HG02840 (cell line): Measurements from ENCODE around the gene ALDH3A1.

Experiments
- ATAC-seq: cut with Tn5 transposase; IDR thresholded peaks from one replicate; pipeline ENCODE4 v1.9.1; 2021; ENCODE audit warnings: mild to moderate bottlenecking, moderate library complexity, moderate number of reproducible peaks; ENCODE audit not compliant: unreplicated experiment, low FRiP score

Gene ALDH3A1

GRCh38 chr17:19760746-19761145, 12.6 kb upstream of the ALDH3A1 start:
- no peak for ATAC-seq

- no peak for ATAC-seq
These were observed 11.8 kb upstream of the ALDH3A1 start for GRCh38 chr17:19759568-19760549.

- ATAC-seq = no peak
These were observed 9.6 kb upstream of the ALDH3A1 start for GRCh38 chr17:19757536-19758180.

GRCh38 chr17:19756546-19756945, 8.4 kb upstream of the ALDH3A1 start:
- ATAC-seq = no peak

- no peak for ATAC-seq
These were observed 7.9 kb upstream of the ALDH3A1 start for GRCh38 chr17:19755821-19756510.

- no peak for ATAC-seq
These were observed 7.3 kb upstream of the ALDH3A1 start for GRCh38 chr17:19755392-19755791.

- no peak for ATAC-seq
These were observed 5.8 kb upstream of the ALDH3A1 start for GRCh38 chr17:19753661-19754463.

GRCh38 chr17:19753051-19753509, 5.0 kb upstream of the ALDH3A1 start:
- no peak for ATAC-seq

GRCh38 chr17:19752216-19753050, 4.3 kb upstream of the ALDH3A1 start:
- ATAC-seq = no peak

GRCh38 chr17:19750835-19751234, 2.7 kb upstream of the ALDH3A1 start:
- no peak for ATAC-seq

GRCh38 chr17:19750020-19750572, 2.0 kb upstream of the ALDH3A1 start:
- no peak for ATAC-seq

- ATAC-seq = no peak
These were observed 702 bp upstream of the ALDH3A1 start for GRCh38 chr17:19748807-19749193.

GRCh38 chr17:19747159-19747719, 859 bp downstream of the ALDH3A1 start:
- ATAC-seq = no peak

GRCh38 chr17:19746517-19746916, 1.6 kb downstream of the ALDH3A1 start:
- ATAC-seq = no peak

- no peak for ATAC-seq
These were observed 3.0 kb downstream of the ALDH3A1 start for GRCh38 chr17:19744922-19745757.

- no peak for ATAC-seq
These were observed 3.6 kb downstream of the ALDH3A1 start for GRCh38 chr17:19744492-19744891.

- no peak for ATAC-seq
These were observed 4.7 kb downstream of the ALDH3A1 start for GRCh38 chr17:19743101-19744100.
